Activated CD8-positive, alpha-beta T cell treated with anti-CD3 and anti-CD28 coated beads for 36 hours (primary cell): Measurements from ENCODE around the gene KLK14. TPM values are rescaled to one million over a fixed set of nuclear protein-coding genes. Genes with fewer than 3 reads are reported as not detected.
A peak's percentile ranks its signal among the peaks of the same experiment; 100 is the strongest.

ENCODE experiments used
- ATAC-seq: fragments of 200-7000 bp; cut with Tn5 transposase; one replicate; pipeline ENCODE4 v1.10.0; 2021; ENCODE audit warnings: mild to moderate bottlenecking, moderate library complexity
- CTCF ChIA-PET: fragments of 350-600 bp; sonication (Branson Sonifier 250); formaldehyde crosslinking; loops from one replicate; lab custom pipeline; 2021; ENCODE audit warnings: antibody characterized with exemption; lab: Charles Lee
- POLR2A ChIA-PET: fragments of 350-600 bp; sonication (Branson Sonifier 250); formaldehyde crosslinking; loops from one replicate; lab custom pipeline; 2021; ENCODE audit warnings: antibody characterized with exemption; lab: Charles Lee
- DNase-seq: peaks from one replicate; pipeline ENCODE4 v3.0.0-alpha.2; 2020
- H3K27ac Mint-ChIP-seq: one replicate; pipeline ENCODE4 v1.8.0; 2021; ENCODE audit warnings: mild to moderate bottlenecking, mixed read lengths
- H3K27me3 Mint-ChIP-seq: one replicate; pipeline ENCODE4 v1.8.0; 2021; ENCODE audit warnings: mixed read lengths
- H3K36me3 Mint-ChIP-seq: one replicate; pipeline ENCODE4 v1.8.0; 2021; ENCODE audit warnings: low read depth, mixed read lengths
- H3K4me1 Mint-ChIP-seq: one replicate; pipeline ENCODE4 v1.8.0; 2021; ENCODE audit warnings: low read depth, mixed read lengths
- H3K4me3 Mint-ChIP-seq: one replicate; pipeline ENCODE4 v1.8.0; 2021; ENCODE audit warnings: mild to moderate bottlenecking, moderate library complexity, mixed read lengths
- H3K9me3 Mint-ChIP-seq: one replicate; pipeline ENCODE4 v1.8.0; 2021; ENCODE audit warnings: mixed read lengths
- CTCF ChIP-seq: fragments of 200-600 bp; IDR thresholded peaks from one replicate; pipeline ENCODE4 v1.8.0; 2022; ENCODE audit warnings: antibody characterized with exemption, mild to moderate bottlenecking
- intact Hi-C: fragments of 100-400 bp; cut with micrococcal nuclease; formaldehyde crosslinking; loops from one replicate; pipeline ENCODE4 v1.10.0; 2022
- total RNA-seq, 2 experiments: library from RNA; stranded (reverse); gene quantifications; one replicate each; pipeline ENCODE4 v1.2.3, GENCODE V29; 2021

The KLK14 gene
- total RNA-seq, 2 experiments from 2014 or later = 0.32 to 0.43 TPM

- DNase-seq (no peak), ATAC-seq (no peak)
- no peak for TF ChIP-seq CTCF
- Mint-ChIP-seq H3K27me3 (no peaks in the 10 kb centered on the region), H3K4me3 (peak overlapping the region; percentile 39), H3K9me3 (no peaks in the 10 kb centered on the region), H3K27ac (peak overlapping the region; percentile 88), H3K4me1 (peaks cover 69% of the 10 kb centered on the region), H3K36me3 (peaks cover 2% of the 10 kb centered on the region)
- ChIA-PET POLR2A (interaction anchor here (1.0 kb wide), 1 partner anchor 10 kb away, joined by 3 read pairs; no protein-coding TSS in a partner anchor), CTCF (interaction anchor here (1.2 to 1.4 kb wide), 2 partner anchors 11 to 103 kb away, joined by 3 to 4 read pairs; no protein-coding TSS in a partner anchor)
- intact Hi-C loops = no loop called here
Observed at GRCh38 chr19:51123802-51124201, 41.1 kb upstream of the KLK14 start.

GRCh38 chr19:51123381-51123800, 40.7 kb upstream of the KLK14 start:
- CTCF ChIA-PET = interaction anchor here (1.4 to 1.5 kb wide), 2 partner anchors 11 to 27 kb away, joined by 3 to 4 read pairs; no protein-coding TSS in a partner anchor

GRCh38 chr19:51122112-51122981, 39.7 kb upstream of the KLK14 start:
- CTCF ChIA-PET = interaction anchor here (1.5 kb wide), 1 partner anchor 26 kb away, joined by 3 read pairs; no protein-coding TSS in a partner anchor
- H3K4me1 Mint-ChIP-seq = peaks cover 57% of the 10 kb centered on the region
- no peak overlapping the region for H3K4me3 Mint-ChIP-seq
- H3K27me3 Mint-ChIP-seq = no peaks in the 10 kb centered on the region
- DNase-seq (no peak), ATAC-seq (no peak)
- peak overlapping the region; percentile 88 for H3K27ac Mint-ChIP-seq
- POLR2A ChIA-PET = no interaction called here
- TF ChIP-seq CTCF = no peak
- intact Hi-C loops = no loop called here
- peaks cover 2% of the 10 kb centered on the region for H3K36me3 Mint-ChIP-seq
- no peaks in the 10 kb centered on the region for H3K9me3 Mint-ChIP-seq

More at GRCh38 chr19:51123381-51123800, 40.7 kb upstream of the KLK14 start:
- Mint-ChIP-seq H3K9me3 (no peaks in the 10 kb centered on the region), H3K4me3 (peak overlapping the region; percentile 39), H3K27me3 (no peaks in the 10 kb centered on the region), H3K4me1 (peaks cover 65% of the 10 kb centered on the region), H3K27ac (peak overlapping the region; percentile 88), H3K36me3 (peaks cover 2% of the 10 kb centered on the region)
- no peak for TF ChIP-seq CTCF
- POLR2A ChIA-PET = no interaction called here
- peak; percentile 75 for DNase-seq
- ATAC-seq = peak; percentile 76
- intact Hi-C loops = no loop called here

GRCh38 chr19:51121257-51121656, 38.6 kb upstream of the KLK14 start:
- ATAC-seq = no peak
- Mint-ChIP-seq H3K36me3 (peaks cover 2% of the 10 kb centered on the region), H3K27me3 (no peaks in the 10 kb centered on the region), H3K9me3 (no peaks in the 10 kb centered on the region), H3K4me1 (peaks cover 57% of the 10 kb centered on the region), H3K27ac (no peak overlapping the region), H3K4me3 (no peak overlapping the region)
- POLR2A ChIA-PET = no interaction called here
- intact Hi-C loops = no loop called here
- no peak for TF ChIP-seq CTCF
- CTCF ChIA-PET = no interaction called here
- DNase-seq = no peak

GRCh38 chr19:51120160-51120559, 37.5 kb upstream of the KLK14 start:
- ChIA-PET POLR2A (no interaction called here), CTCF (interaction anchor here (1.3 kb wide), 1 partner anchor 8 kb away, joined by 3 read pairs; no protein-coding TSS in a partner anchor)
- no peak for TF ChIP-seq CTCF
- no peak for DNase-seq
- ATAC-seq = no peak
- peaks cover 2% of the 10 kb centered on the region for H3K36me3 Mint-ChIP-seq
- intact Hi-C loops = no loop called here
- H3K27ac Mint-ChIP-seq = no peak overlapping the region
- H3K4me1 Mint-ChIP-seq = peaks cover 61% of the 10 kb centered on the region
- H3K4me3 Mint-ChIP-seq = no peak overlapping the region
- H3K9me3 Mint-ChIP-seq = no peaks in the 10 kb centered on the region
- no peaks in the 10 kb centered on the region for H3K27me3 Mint-ChIP-seq
